Psoas muscle (tissue), 8 donors: ENCODE measurements around the gene DELE1. TPM values are rescaled to one million over a fixed set of nuclear protein-coding genes. Genes with fewer than 3 reads are reported as not detected.

Experiments
- ATAC-seq, 4 donors: fragments of 200-7000 bp; cut with Tn5 transposase; one replicate each; pipeline ENCODE4 v1.9.1; 2020; ENCODE audit warnings: moderate library complexity in 3 of 4, mild to moderate bottlenecking in 2 of 4
- DNase-seq, 2 donors: peaks; one replicate each; pipeline ENCODE4 v3.0.0-alpha.2; 2020
- H3K27ac ChIP-seq: fragments of 200-600 bp; one replicate; pipeline ENCODE4 v1.8.0; 2022
- H3K27me3 ChIP-seq, 3 donors: fragments of 200-600 bp in 1 of 3; one replicate each; pipeline versions ENCODE4 v1.6.1 to v1.8.0; 2013 to 2022; ENCODE audit warnings: low read length in 2 of 3, mild to moderate bottlenecking in 2 of 3, moderate library complexity in 1 of 3; ENCODE audit not compliant: insufficient read depth in 3 of 3
- H3K36me3 ChIP-seq, 2 donors: fragments of 200-600 bp in 1 of 2; one replicate each; pipeline versions ENCODE4 v1.6.1 to v1.8.0; 2013 to 2022; ENCODE audit warnings: low read depth in 1 of 2, mild to moderate bottlenecking in 1 of 2, moderate library complexity in 1 of 2; ENCODE audit not compliant: insufficient read depth in 1 of 2
- H3K4me1 ChIP-seq: fragments of 200-600 bp; one replicate; pipeline ENCODE4 v1.8.0; 2022
- H3K4me3 ChIP-seq: fragments of 200-600 bp; one replicate; pipeline ENCODE4 v1.8.0; 2022; ENCODE audit warnings: mild to moderate bottlenecking
- H3K9me3 ChIP-seq: fragments of 200-600 bp; one replicate; pipeline ENCODE4 v1.8.0; 2022
- WGBS, 3 donors: extraction: QIAGEN DNeasy Blood & Tissue Kit; methylation state at CpG; one replicate each; pipeline versions ENCODE4 v1.1.6 to v1.1.7; 2013; 5-methylcytosine and 5-hydroxymethylcytosine counted together
- intact Hi-C, 2 donors: fragments of 100-400 bp; cut with DNase I; formaldehyde crosslinking; loops; one replicate each; pipeline versions ENCODE4 v1.11.0 to v1.14.2; 2022
- polyA plus RNA-seq, 3 donors: library from polyadenylated mRNA; stranded (reverse); fragments of 200-250 nt; gene quantifications; one replicate each; pipeline ENCODE4 v1.2.3, GENCODE V29; 2013
- total RNA-seq, 4 donors: library from RNA; stranded (reverse); fragmentation: NEBNext Ultra II Directional in 2 of 4; extraction: Animal tissue kit (Norgen Biotek cat#: 25700) in 2 of 4; gene quantifications; one replicate each; pipeline versions ENCODE4 v1.2.1 to v1.2.4, GENCODE V29; 2021 to 2023
- TF ChIP-seq, protein P1 (sequence below): fragments of 200-600 bp; IDR thresholded peaks from one replicate; pipeline ENCODE4 v1.8.0; 2022; ENCODE audit warnings: antibody characterized with exemption
- donor health status: healthy with polysubstance abuse.
- donor health status: DM: no; HTN: no; CAD: no; lungs with moderate emphysema.
- donor health status: Bipolar disorder and iron deficiency.
- donor health status: healthy.
- donor health status: DM: yes; HTN: yes; CAD: no.
- donor health status: DM: no; HTN: no; CAD: no.
- donor health status: DM: no; HTN: no; CAD: no.
- donor health status: DM: yes; HTN: yes; CAD: no.

The DELE1 gene
- total and polyA plus RNA-seq, 7 donors, result 23.1 to 65.5 (median 40.5) TPM

GRCh38 chr5:141935538-141935937, 11.9 kb downstream of the DELE1 start:
- ATAC-seq (no peak), DNase-seq (no peak)
- TF ChIP-seq, protein P1, sequence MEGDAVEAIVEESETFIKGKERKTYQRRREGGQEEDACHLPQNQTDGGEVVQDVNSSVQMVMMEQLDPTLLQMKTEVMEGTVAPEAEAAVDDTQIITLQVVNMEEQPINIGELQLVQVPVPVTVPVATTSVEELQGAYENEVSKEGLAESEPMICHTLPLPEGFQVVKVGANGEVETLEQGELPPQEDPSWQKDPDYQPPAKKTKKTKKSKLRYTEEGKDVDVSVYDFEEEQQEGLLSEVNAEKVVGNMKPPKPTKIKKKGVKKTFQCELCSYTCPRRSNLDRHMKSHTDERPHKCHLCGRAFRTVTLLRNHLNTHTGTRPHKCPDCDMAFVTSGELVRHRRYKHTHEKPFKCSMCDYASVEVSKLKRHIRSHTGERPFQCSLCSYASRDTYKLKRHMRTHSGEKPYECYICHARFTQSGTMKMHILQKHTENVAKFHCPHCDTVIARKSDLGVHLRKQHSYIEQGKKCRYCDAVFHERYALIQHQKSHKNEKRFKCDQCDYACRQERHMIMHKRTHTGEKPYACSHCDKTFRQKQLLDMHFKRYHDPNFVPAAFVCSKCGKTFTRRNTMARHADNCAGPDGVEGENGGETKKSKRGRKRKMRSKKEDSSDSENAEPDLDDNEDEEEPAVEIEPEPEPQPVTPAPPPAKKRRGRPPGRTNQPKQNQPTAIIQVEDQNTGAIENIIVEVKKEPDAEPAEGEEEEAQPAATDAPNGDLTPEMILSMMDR, result no peak
- Histone ChIP-seq H3K36me3 (peaks cover 36 to 94% of the 10 kb centered on the region in 2 donors), H3K27me3 (no peaks in the 10 kb centered on the region), H3K4me1 (no peaks in the 10 kb centered on the region), H3K9me3 (no peaks in the 10 kb centered on the region), H3K27ac (no peak overlapping the region), H3K4me3 (no peak overlapping the region)
- 85 to 90% (median 88%) methylated on average over 4 of the region's 4 CpGs for WGBS, 3 donors
- intact Hi-C loops, result no loop called here

DNA sequence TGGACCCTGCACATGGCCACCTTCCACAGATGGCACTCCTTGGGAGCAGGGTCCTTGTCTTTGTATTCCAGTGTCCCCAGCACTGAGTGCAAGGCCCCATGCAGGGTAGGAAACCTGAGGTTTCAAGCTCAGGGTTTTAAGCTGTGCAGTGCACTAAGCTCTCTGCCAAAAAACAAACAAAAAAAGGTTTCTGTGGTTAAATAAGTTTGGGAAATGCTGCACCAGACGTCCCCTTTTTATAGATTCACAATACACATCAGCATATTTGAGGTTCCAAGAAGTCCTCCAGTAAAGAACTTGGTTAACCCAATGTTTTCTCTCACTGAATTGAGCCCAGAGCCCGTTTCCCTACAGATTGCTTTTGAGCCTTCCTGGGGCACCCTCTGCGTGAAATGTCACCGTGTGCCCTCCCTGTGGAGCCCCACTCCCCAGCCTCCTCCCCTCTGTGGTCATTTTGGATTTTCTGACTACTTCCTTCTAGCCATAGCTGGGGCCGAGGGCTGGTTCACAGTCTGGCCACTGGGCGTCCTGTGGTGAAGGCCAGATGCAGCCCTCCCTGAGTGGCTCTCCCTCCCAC, 17.1 kb downstream of the DELE1 start:
- Histone ChIP-seq H3K9me3 (no peaks in the 10 kb centered on the region), H3K27ac (peak overlapping the region; percentile 8), H3K4me1 (peaks cover 19% of the 10 kb centered on the region), H3K27me3 (no peaks in the 10 kb centered on the region), H3K36me3 (peaks cover 17 to 42% of the 10 kb centered on the region in 2 donors), H3K4me3 (no peak overlapping the region)
- TF ChIP-seq, protein P1, result no peak
- 45 to 62% (median 49%) methylated on average over 6 of the region's 6 CpGs for WGBS, 3 donors
- DNase-seq (no peak), ATAC-seq (peak in 3 of 4 donors; percentile 7 to 26 (median 17))
- intact Hi-C loops, result no loop called here

GRCh38 chr5:141941307-141941706, 17.6 kb downstream of the DELE1 start:
- Histone ChIP-seq H3K9me3 (no peaks in the 10 kb centered on the region), H3K27ac (peak overlapping the region; percentile 8), H3K27me3 (peaks cover 0 to under 1% (median 0%) of the 10 kb centered on the region in 3 donors), H3K36me3 (peaks cover 14 to 37% of the 10 kb centered on the region in 2 donors), H3K4me1 (peaks cover 22% of the 10 kb centered on the region), H3K4me3 (no peak overlapping the region)
- TF ChIP-seq, protein P1, result no peak
- intact Hi-C loops, result no loop called here
- ATAC-seq (peak; percentile 29 to 57 (median 53)), DNase-seq (peak in 1 of 2 donors; percentile 33)
- 57 to 68% (median 59%) methylated on average over 6 of the region's 6 CpGs for WGBS, 3 donors

- peak in 2 of 4 donors; percentile 2 for ATAC-seq
These were observed 18.1 kb downstream of the DELE1 start for GRCh38 chr5:141941779-141942178.

More at GRCh38 chr5:141941779-141942178, 18.1 kb downstream of the DELE1 start:
- no peak overlapping the region for H3K4me3 ChIP-seq
- peaks cover 22% of the 10 kb centered on the region for H3K4me1 ChIP-seq
- intact Hi-C loops, result no loop called here
- peaks cover 0 to 3% (median 0%) of the 10 kb centered on the region in 3 donors for H3K27me3 ChIP-seq
- H3K27ac ChIP-seq, result peak overlapping the region; percentile 19
- TF ChIP-seq, protein P1, result no peak
- DNase-seq, result no peak
- peaks cover 13 to 32% of the 10 kb centered on the region in 2 donors for H3K36me3 ChIP-seq
- H3K9me3 ChIP-seq, result no peaks in the 10 kb centered on the region
- whole genome bisulfite sequencing, 3 donors, result 66 to 83% (median 74%) methylated on average over 6 of the region's 6 CpGs
